Measurements from ENCODE around the gene SUGP1. TPM values are rescaled to one million over a fixed set of nuclear protein-coding genes. Genes with fewer than 3 reads are reported as not detected.

The SUGP1 gene
- total RNA-seq, 1 donor from 2014 or later, result 25.5 TPM

GRCh38 chr19:19234220-19234816 is 86.0 kb downstream of the SUGP1 start:
- TF ChIP-seq POLR2AphosphoS5 (IDR thresholded peaks at IDR 0.05; ENCODE audit: insufficient read depth in 1 of 2, low read depth in 1 of 2), result no peak
- TF ChIP-seq, protein P1, sequence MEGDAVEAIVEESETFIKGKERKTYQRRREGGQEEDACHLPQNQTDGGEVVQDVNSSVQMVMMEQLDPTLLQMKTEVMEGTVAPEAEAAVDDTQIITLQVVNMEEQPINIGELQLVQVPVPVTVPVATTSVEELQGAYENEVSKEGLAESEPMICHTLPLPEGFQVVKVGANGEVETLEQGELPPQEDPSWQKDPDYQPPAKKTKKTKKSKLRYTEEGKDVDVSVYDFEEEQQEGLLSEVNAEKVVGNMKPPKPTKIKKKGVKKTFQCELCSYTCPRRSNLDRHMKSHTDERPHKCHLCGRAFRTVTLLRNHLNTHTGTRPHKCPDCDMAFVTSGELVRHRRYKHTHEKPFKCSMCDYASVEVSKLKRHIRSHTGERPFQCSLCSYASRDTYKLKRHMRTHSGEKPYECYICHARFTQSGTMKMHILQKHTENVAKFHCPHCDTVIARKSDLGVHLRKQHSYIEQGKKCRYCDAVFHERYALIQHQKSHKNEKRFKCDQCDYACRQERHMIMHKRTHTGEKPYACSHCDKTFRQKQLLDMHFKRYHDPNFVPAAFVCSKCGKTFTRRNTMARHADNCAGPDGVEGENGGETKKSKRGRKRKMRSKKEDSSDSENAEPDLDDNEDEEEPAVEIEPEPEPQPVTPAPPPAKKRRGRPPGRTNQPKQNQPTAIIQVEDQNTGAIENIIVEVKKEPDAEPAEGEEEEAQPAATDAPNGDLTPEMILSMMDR (IDR thresholded peaks at IDR 0.05), result no peak
- no peak for TF ChIP-seq POLR2A (IDR thresholded peaks at IDR 0.05)
- H3K27ac ChIP-seq, result no peak overlapping the region

GRCh38 chr19:19232261-19232721 is 88.0 kb downstream of the SUGP1 start:
- DNase-seq (ENCODE audit: extremely low spot score in 2 of 2), result no peak

More at GRCh38 chr19:19234220-19234816, 86.0 kb downstream of the SUGP1 start:
- Histone ChIP-seq H3K4me1 (no peaks in the 10 kb centered on the region), H3K27me3 (no peaks in the 10 kb centered on the region), H3K9me3 (peaks cover 12% of the 10 kb centered on the region), H3K36me3 (no peaks in the 10 kb centered on the region), H3K4me3 (no peak overlapping the region)
- no peak for DNase-seq (ENCODE audit: extremely low spot score in 2 of 2)
- intact Hi-C loops (cut with DNase I), result no loop called here

DNA sequence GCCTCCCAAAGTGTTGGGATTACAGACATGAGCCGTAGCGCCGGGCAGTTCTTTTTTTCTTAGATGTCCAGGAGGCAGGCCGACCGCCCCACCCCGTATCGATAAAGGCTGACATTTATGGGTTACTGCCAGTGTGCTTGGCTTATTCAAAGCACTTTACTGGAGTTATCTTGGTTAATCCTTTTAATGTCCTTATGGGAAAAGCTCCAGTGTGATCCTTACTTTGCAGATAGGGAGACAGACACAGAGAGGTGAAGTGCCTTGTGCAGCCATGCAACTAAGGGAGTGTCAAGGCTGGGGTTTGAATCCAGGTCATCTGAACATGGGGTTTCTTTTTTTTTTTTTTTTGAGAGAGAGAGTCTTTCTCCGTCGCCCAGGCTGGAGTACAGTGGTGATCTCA is 89.3 kb downstream of the SUGP1 start:
- H3K27ac ChIP-seq, result no peak overlapping the region
- DNase-seq (ENCODE audit: extremely low spot score in 2 of 2), result no peak
- intact Hi-C loops (cut with DNase I), result no loop called here
- TF ChIP-seq POLR2A (IDR thresholded peaks at IDR 0.05) (no peak), POLR2AphosphoS5 (IDR thresholded peaks at IDR 0.05; ENCODE audit: insufficient read depth in 1 of 2, low read depth in 1 of 2) (no peak)
- TF ChIP-seq, protein P1 (IDR thresholded peaks at IDR 0.05), result no peak
- H3K4me3 ChIP-seq, result no peak overlapping the region
- peaks cover 12% of the 10 kb centered on the region for H3K9me3 ChIP-seq
- H3K36me3 ChIP-seq, result no peaks in the 10 kb centered on the region
- H3K4me1 ChIP-seq, result no peaks in the 10 kb centered on the region
- no peaks in the 10 kb centered on the region for H3K27me3 ChIP-seq

More at GRCh38 chr19:19232261-19232721, 88.0 kb downstream of the SUGP1 start:
- no peak for TF ChIP-seq POLR2AphosphoS5 (IDR thresholded peaks at IDR 0.05; ENCODE audit: insufficient read depth in 1 of 2, low read depth in 1 of 2)
- peaks cover 12% of the 10 kb centered on the region for H3K9me3 ChIP-seq
- intact Hi-C loops (cut with DNase I), result no loop called here
- H3K36me3 ChIP-seq, result no peaks in the 10 kb centered on the region
- H3K27me3 ChIP-seq, result no peaks in the 10 kb centered on the region
- no peak overlapping the region for H3K27ac ChIP-seq
- H3K4me1 ChIP-seq, result no peaks in the 10 kb centered on the region
- H3K4me3 ChIP-seq, result no peak overlapping the region

DNA sequence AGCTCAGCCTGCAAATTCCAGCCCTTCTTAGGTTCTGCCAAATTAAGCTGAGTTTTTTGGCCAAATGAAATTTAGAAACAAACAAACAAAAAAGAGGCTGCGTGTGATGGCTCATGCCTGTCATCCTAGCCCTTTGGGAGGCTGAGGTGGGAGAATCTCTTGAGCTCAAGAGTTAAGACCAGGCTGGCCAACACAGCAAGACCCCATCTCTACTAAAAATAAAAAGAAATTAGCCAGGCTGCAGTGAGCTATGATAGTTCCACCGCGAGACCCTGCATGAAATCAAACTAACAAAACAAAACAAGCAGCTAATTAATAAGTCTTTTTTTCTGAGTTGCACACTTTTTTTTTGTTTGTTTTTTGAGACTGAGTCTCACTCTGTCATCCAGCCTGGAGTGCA is 90.6 kb downstream of the SUGP1 start:
- H3K27me3 ChIP-seq, result no peaks in the 10 kb centered on the region
- intact Hi-C loops (cut with DNase I), result no loop called here
- no peak overlapping the region for H3K27ac ChIP-seq
- DNase-seq (ENCODE audit: extremely low spot score in 2 of 2), result no peak
- peaks cover 9% of the 10 kb centered on the region for H3K4me1 ChIP-seq
- H3K36me3 ChIP-seq, result no peaks in the 10 kb centered on the region
- peaks cover 11% of the 10 kb centered on the region for H3K9me3 ChIP-seq
- no peak overlapping the region for H3K4me3 ChIP-seq
- no peak for TF ChIP-seq POLR2AphosphoS5 (IDR thresholded peaks at IDR 0.05; ENCODE audit: insufficient read depth in 1 of 2, low read depth in 1 of 2)
- TF ChIP-seq, protein P1 (IDR thresholded peaks at IDR 0.05), result no peak
- no peak for TF ChIP-seq POLR2A (IDR thresholded peaks at IDR 0.05)

- H3K27me3 ChIP-seq, result no peaks in the 10 kb centered on the region
These were observed 93.1 kb downstream of the SUGP1 start for GRCh38 chr19:19227217-19227616.

More at GRCh38 chr19:19227217-19227616, 93.1 kb downstream of the SUGP1 start:
- no peak overlapping the region for H3K4me3 ChIP-seq
- TF ChIP-seq, protein P1 (IDR thresholded peaks at IDR 0.05), result no peak
- TF ChIP-seq POLR2A (IDR thresholded peaks at IDR 0.05) (no peak), POLR2AphosphoS5 (IDR thresholded peaks at IDR 0.05; ENCODE audit: insufficient read depth in 1 of 2, low read depth in 1 of 2) (no peak)
- no peak overlapping the region for H3K27ac ChIP-seq
- intact Hi-C loops (cut with DNase I), result no loop called here
- DNase-seq (ENCODE audit: extremely low spot score in 2 of 2), result no peak
- no peaks in the 10 kb centered on the region for H3K9me3 ChIP-seq
- H3K4me1 ChIP-seq, result peaks cover 11% of the 10 kb centered on the region
- no peaks in the 10 kb centered on the region for H3K36me3 ChIP-seq
